IMR-90 (cell line): ENCODE measurements around the gene CDH15. TPM values are rescaled to one million over a fixed set of nuclear protein-coding genes. Genes with fewer than 3 reads are reported as not detected.

Experiments used
- ATAC-seq: fragments of 200-7000 bp; cut with Tn5 transposase; 2 replicates; pipeline ENCODE4 v1.9.1; 2020; ENCODE audit warnings: low read depth, mild to moderate bottlenecking, moderate library complexity
- BruUV-seq: library from RNA; stranded (reverse); fragments of 400-500 nt; replicated peaks from 2 replicates; lab custom pipeline; 2021; lab: Mats Ljungman, UMichigan
- CTCF ChIA-PET: fragments of 300-600 bp; formaldehyde crosslinking; extraction: SDS; loops from one replicate; lab custom pipeline; 2021; ENCODE audit warnings: antibody characterized with exemption; lab: Yijun Ruan, JAX
- POLR2A ChIA-PET: fragments of 300-600 bp; sonication (Branson Sonifier 250); formaldehyde crosslinking; loops from one replicate; lab custom pipeline; 2022; ENCODE audit warnings: antibody characterized with exemption; ENCODE audit not compliant: unreplicated experiment; lab: Charles Lee
- DNase-seq: peaks from one replicate; pipeline ENCODE4 v3.0.0; 2013
- H2AFZ ChIP-seq: replicated peaks from 2 replicates; pipeline ENCODE3; 2013; ENCODE audit warnings: low read length, mild to moderate bottlenecking; ENCODE audit not compliant: poor library complexity
- H2AK5ac ChIP-seq: 2 replicates; pipeline ENCODE4 v1.6.1; 2013; ENCODE audit warnings: low read depth, low read length, inconsistent platforms
- H2AK9ac ChIP-seq: replicated peaks from 2 replicates; pipeline ENCODE3; 2013; ENCODE audit warnings: mild to moderate bottlenecking, low read depth, low read length, moderate library complexity; ENCODE audit not compliant: poor library complexity
- H2BK120ac ChIP-seq: 2 replicates; pipeline ENCODE4 v1.6.1; 2013; ENCODE audit warnings: low read depth, low read length, inconsistent platforms
- H2BK15ac ChIP-seq: 3 replicates; pipeline ENCODE4 v1.6.1; 2013; ENCODE audit warnings: low read depth, low read length, inconsistent platforms
- H2BK20ac ChIP-seq: 2 replicates; pipeline ENCODE4 v1.6.1; 2013; ENCODE audit warnings: low read depth, mild to moderate bottlenecking, inconsistent platforms, low read length, moderate library complexity
- H2BK5ac ChIP-seq: 2 replicates; pipeline ENCODE4 v1.6.1; 2013; ENCODE audit warnings: mild to moderate bottlenecking, low read depth, low read length, inconsistent platforms; ENCODE audit not compliant: poor library complexity, severe bottlenecking
- H3K14ac ChIP-seq: replicated peaks from 2 replicates; pipeline ENCODE4 v1.6.1; 2013; ENCODE audit warnings: low read depth, low read length, inconsistent platforms
- H3K18ac ChIP-seq: 2 replicates; pipeline ENCODE4 v1.6.1; 2013; ENCODE audit warnings: low read depth, low read length, control low read depth
- H3K23ac ChIP-seq: 2 replicates; pipeline ENCODE4 v1.6.1; 2013; ENCODE audit warnings: low read depth, low read length, inconsistent platforms
- H3K27ac ChIP-seq: 2 replicates; pipeline ENCODE4 v1.5.1; 2013; ENCODE audit warnings: mild to moderate bottlenecking, control low read depth, low read length; ENCODE audit not compliant: insufficient read depth
- H3K27me3 ChIP-seq: 2 replicates; pipeline ENCODE4 v1.6.1; 2013; ENCODE audit warnings: low read length; ENCODE audit not compliant: control insufficient read depth, insufficient read depth
- H3K36me3 ChIP-seq: 2 replicates; pipeline ENCODE4 v1.6.1; 2013; ENCODE audit warnings: low read length, mixed read lengths; ENCODE audit not compliant: control insufficient read depth, insufficient read depth
- H3K4ac ChIP-seq: 2 replicates; pipeline ENCODE4 v1.6.1; 2013; ENCODE audit warnings: low read depth, low read length, inconsistent platforms
- H3K4me1 ChIP-seq: 2 replicates; pipeline ENCODE4 v1.6.1; 2013; ENCODE audit warnings: low read length, mixed read lengths; ENCODE audit not compliant: control insufficient read depth, insufficient read depth
- H3K4me2 ChIP-seq: 2 replicates; pipeline ENCODE4 v1.6.1; 2013; ENCODE audit warnings: low read depth, mild to moderate bottlenecking, control low read depth, low read length, moderate library complexity
- H3K4me3 ChIP-seq: 2 replicates; pipeline ENCODE4 v1.5.1; 2013; ENCODE audit warnings: low read depth, mild to moderate bottlenecking, control low read depth, low read length, moderate library complexity; ENCODE audit not compliant: insufficient read depth
- H3K56ac ChIP-seq: 2 replicates; pipeline ENCODE4 v1.6.1; 2013; ENCODE audit warnings: low read length, inconsistent platforms; ENCODE audit not compliant: insufficient read depth; ENCODE audit errors: extremely low read depth
- H3K79me1 ChIP-seq, 2 experiments: 2 replicates each; pipeline ENCODE4 v1.6.1; 2013; ENCODE audit warnings: low read length in 2 of 2, inconsistent platforms in 1 of 2, low read depth in 1 of 2
- H3K9ac ChIP-seq: 2 replicates; pipeline ENCODE4 v1.6.1; 2013; ENCODE audit warnings: low read depth, low read length, control low read depth
- H3K9me1 ChIP-seq: 2 replicates; pipeline ENCODE4 v1.6.1; 2013; ENCODE audit warnings: low read length, inconsistent platforms; ENCODE audit not compliant: insufficient read depth
- H3K9me3 ChIP-seq: 2 replicates; pipeline ENCODE4 v1.6.1; 2013; ENCODE audit warnings: low read length; ENCODE audit not compliant: control insufficient read depth, insufficient read depth
- H4K20me1 ChIP-seq: 2 replicates; pipeline ENCODE4 v1.6.1; 2013; ENCODE audit warnings: low read length, inconsistent platforms; ENCODE audit not compliant: insufficient read depth
- H4K5ac ChIP-seq: 2 replicates; pipeline ENCODE4 v1.6.1; 2013; ENCODE audit warnings: mild to moderate bottlenecking, low read depth, low read length, control low read depth
- H4K8ac ChIP-seq, 2 experiments: 2 replicates each; pipeline ENCODE4 v1.6.1; 2013; ENCODE audit warnings: low read depth in 2 of 2, low read length in 2 of 2, control low read depth in 1 of 2, inconsistent platforms in 1 of 2
- H4K91ac ChIP-seq: 2 replicates; pipeline ENCODE4 v1.6.1; 2013; ENCODE audit warnings: low read depth, low read length, inconsistent platforms; ENCODE audit not compliant: insufficient read depth
- BHLHE40 ChIP-seq: fragments of 150-350 bp; IDR thresholded peaks from 2 replicates; pipeline ENCODE4 v1.6.1; 2016; ENCODE audit warnings: mild to moderate bottlenecking, low read depth, low read length
- CEBPB ChIP-seq: IDR thresholded peaks from 2 replicates; pipeline ENCODE4 v1.6.1; 2012; ENCODE audit warnings: low read depth, low read length, improper control_type of control experiment
- CHD1 ChIP-seq: IDR thresholded peaks from 2 replicates; pipeline ENCODE4 v1.6.1; 2012; ENCODE audit warnings: low read depth, low read length, improper control_type of control experiment
- MAFK ChIP-seq: IDR thresholded peaks from 2 replicates; pipeline ENCODE4 v1.6.1; 2012; ENCODE audit warnings: low read depth, low read length, improper control_type of control experiment
- MAZ ChIP-seq: IDR thresholded peaks from 2 replicates; pipeline ENCODE4 v1.6.1; 2012; ENCODE audit warnings: low read depth, mild to moderate bottlenecking, low read length, improper control_type of control experiment, moderate library complexity, borderline replicate concordance
- NFE2L2 ChIP-seq: fragments of 150-350 bp; IDR thresholded peaks from 2 replicates; pipeline ENCODE4 v1.6.1; 2016; ENCODE audit warnings: low read depth, mild to moderate bottlenecking, low read length
- RCOR1 ChIP-seq: IDR thresholded peaks from 2 replicates; pipeline ENCODE4 v1.6.1; 2012; ENCODE audit warnings: mild to moderate bottlenecking, low read length, improper control_type of control experiment; ENCODE audit not compliant: insufficient replicate concordance
- WGBS, 2 experiments: methylation state at CpG; one replicate each; pipeline versions ENCODE4 v1.1.5 to v1.1.7; 2013; ENCODE audit warnings: missing lambda C conversion rate in 2 of 2; ENCODE audit not compliant: insufficient read length in 1 of 2; ENCODE audit errors: extremely low coverage in 2 of 2; 5-methylcytosine and 5-hydroxymethylcytosine counted together
- dilution Hi-C: fragments of 300-500 bp; cut with HindIII; formaldehyde crosslinking; loops from one replicate; pipeline ENCODE4 v1.14.3; 2018; ENCODE audit warnings: low sequenced_read_pairs; ENCODE audit not compliant: unreplicated experiment
- in situ Hi-C: fragments of 300-500 bp; cut with MboI; formaldehyde crosslinking; loops from 3 replicates; pipeline ENCODE4 v1.14.3; 2019; ENCODE audit warnings: low sequenced_read_pairs, inconsistent platforms, mixed read lengths
- intact Hi-C: fragments of 100-400 bp; cut with micrococcal nuclease; formaldehyde crosslinking; loops from 2 replicates; pipeline ENCODE4 v1.10.0; 2022
- polyA plus RNA-seq, 3 experiments: library from polyadenylated mRNA; depleted of rRNA; stranded (reverse); fragments of >200 nt; gene quantifications; 2 replicates each; pipeline ENCODE4 v1.2.3, GENCODE V29; 2012; ENCODE audit warnings: low replicate concordance in 1 of 3
- total RNA-seq: library from RNA; depleted of rRNA; stranded (reverse); fragments of >200 nt; gene quantifications from 2 replicates; pipeline ENCODE4 v1.2.3, GENCODE V29; 2012
- TF ChIP-seq, protein P1 (sequence below): fragments of 150-350 bp; IDR thresholded peaks from 2 replicates; pipeline ENCODE4 v1.6.1; 2017; ENCODE audit warnings: mild to moderate bottlenecking, antibody characterized with exemption, low read length, low read depth
- TF ChIP-seq, protein P2 (sequence below): conservative IDR thresholded peaks from 2 replicates; pipeline ENCODE4 v1.5.1; 2012; ENCODE audit warnings: mild to moderate bottlenecking, low read depth, low read length, improper control_type of control experiment

CDH15 gene
- total and polyA plus RNA-seq, 2 of the 4 experiments (the other 2 are of a cell fraction): 0.18 to 0.62 TPM

DNA sequence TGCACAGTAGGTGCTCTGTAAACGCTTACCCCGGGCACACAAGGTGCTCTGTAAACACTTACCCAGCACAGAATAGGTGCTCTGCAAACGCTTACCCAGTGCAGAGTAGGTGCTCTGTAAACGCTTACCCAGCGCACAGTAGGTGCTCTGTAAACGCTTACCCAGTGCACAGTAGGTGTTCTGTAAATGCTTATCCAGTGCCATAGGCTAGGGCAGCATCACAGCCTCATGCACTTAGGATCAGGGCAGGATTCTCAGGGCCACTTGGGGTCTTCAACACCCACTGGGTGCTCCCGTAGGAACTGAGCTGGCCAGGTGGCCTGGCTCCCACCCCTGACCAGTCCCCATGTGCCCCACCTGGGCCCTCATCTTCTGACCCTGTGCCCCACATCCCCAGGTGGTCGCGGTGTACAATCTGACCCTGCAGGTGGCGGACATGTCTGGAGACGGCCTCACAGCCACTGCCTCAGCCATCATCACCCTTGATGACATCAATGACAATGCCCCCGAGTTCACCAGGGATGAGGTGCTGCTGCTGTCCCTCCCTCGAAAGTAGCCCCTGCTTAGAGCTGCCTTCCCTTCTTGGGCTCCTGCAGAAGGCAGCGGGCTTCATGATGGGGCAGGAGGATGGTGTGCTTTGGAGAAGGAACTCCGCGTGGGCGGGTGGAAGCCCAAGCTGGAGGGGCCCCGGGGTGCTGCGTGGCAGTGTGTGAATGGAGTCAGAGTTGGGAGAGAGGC is 15.7 kb downstream of the CDH15 start:
- Histone ChIP-seq H3K27ac (no peak overlapping the region), H2BK20ac (no peak overlapping the region), H3K4me3 (no peak overlapping the region), H3K36me3 (no peaks in the 10 kb centered on the region), H4K5ac (no peak overlapping the region), H2BK5ac (no peak overlapping the region), H4K8ac (no peak overlapping the region), H3K9me3 (no peaks in the 10 kb centered on the region), H3K27me3 (peaks cover 14% of the 10 kb centered on the region; the same call in 1 of the 2 replicates), H3K4me1 (peaks cover 4% of the 10 kb centered on the region), H2AK9ac (no peak overlapping the region), H2BK15ac (no peak overlapping the region), H2AFZ (peak overlapping the region; percentile 14), H2BK120ac (no peak overlapping the region), H3K18ac (no peak overlapping the region), H3K56ac (no peak overlapping the region), H3K79me1 (no peaks in the 10 kb centered on the region), H3K4ac (no peak overlapping the region), H3K4me2 (no peak overlapping the region), H3K23ac (no peak overlapping the region), H3K9ac (no peak overlapping the region), H3K14ac (no peak overlapping the region), H3K9me1 (peaks cover 3% of the 10 kb centered on the region; the same call in 1 of the 2 replicates), H2AK5ac (no peak overlapping the region), H4K91ac (no peak overlapping the region), H4K20me1 (no peaks in the 10 kb centered on the region; the same call in 1 of the 2 replicates)
- BruUV-seq: no TSS peak
- DNase-seq (no peak), ATAC-seq (no peak)
- TF ChIP-seq RCOR1 (no peak), CHD1 (no peak), CEBPB (no peak), MAFK (no peak), NFE2L2 (no peak), BHLHE40 (no peak), MAZ (no peak)
- TF ChIP-seq, protein P1, sequence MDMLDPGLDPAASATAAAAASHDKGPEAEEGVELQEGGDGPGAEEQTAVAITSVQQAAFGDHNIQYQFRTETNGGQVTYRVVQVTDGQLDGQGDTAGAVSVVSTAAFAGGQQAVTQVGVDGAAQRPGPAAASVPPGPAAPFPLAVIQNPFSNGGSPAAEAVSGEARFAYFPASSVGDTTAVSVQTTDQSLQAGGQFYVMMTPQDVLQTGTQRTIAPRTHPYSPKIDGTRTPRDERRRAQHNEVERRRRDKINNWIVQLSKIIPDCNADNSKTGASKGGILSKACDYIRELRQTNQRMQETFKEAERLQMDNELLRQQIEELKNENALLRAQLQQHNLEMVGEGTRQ: no peak
- TF ChIP-seq, protein P2, sequence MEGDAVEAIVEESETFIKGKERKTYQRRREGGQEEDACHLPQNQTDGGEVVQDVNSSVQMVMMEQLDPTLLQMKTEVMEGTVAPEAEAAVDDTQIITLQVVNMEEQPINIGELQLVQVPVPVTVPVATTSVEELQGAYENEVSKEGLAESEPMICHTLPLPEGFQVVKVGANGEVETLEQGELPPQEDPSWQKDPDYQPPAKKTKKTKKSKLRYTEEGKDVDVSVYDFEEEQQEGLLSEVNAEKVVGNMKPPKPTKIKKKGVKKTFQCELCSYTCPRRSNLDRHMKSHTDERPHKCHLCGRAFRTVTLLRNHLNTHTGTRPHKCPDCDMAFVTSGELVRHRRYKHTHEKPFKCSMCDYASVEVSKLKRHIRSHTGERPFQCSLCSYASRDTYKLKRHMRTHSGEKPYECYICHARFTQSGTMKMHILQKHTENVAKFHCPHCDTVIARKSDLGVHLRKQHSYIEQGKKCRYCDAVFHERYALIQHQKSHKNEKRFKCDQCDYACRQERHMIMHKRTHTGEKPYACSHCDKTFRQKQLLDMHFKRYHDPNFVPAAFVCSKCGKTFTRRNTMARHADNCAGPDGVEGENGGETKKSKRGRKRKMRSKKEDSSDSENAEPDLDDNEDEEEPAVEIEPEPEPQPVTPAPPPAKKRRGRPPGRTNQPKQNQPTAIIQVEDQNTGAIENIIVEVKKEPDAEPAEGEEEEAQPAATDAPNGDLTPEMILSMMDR: no peak
- WGBS, 2 experiments: 91% methylated on average over 7 of the region's 19 CpGs; no CpG with 5 or more reads in 1 of the 2 experiments
- dilution Hi-C loops: no loop called here
- intact Hi-C loops: no loop called here
- CTCF ChIA-PET: no interaction called here
- in situ Hi-C loops: no loop called here
- POLR2A ChIA-PET: no interaction called here
